A673 (cell line): ENCODE data around the gene C11orf21.

ENCODE experiments used
- CTCF ChIP-seq: fragments of 300-800, 200-600 bp; sonication (generic); conservative IDR thresholded peaks from 2 replicates; pipeline ENCODE4 v1.5.1; 2017; ENCODE audit warnings: low read depth, mild to moderate bottlenecking, antibody characterized with exemption, low read length, moderate library complexity, mixed read lengths
- EZH2 ChIP-seq: fragments of 200-600 bp; sonication (generic); IDR thresholded peaks from 2 replicates; pipeline ENCODE4 v1.6.1; 2017; ENCODE audit warnings: borderline replicate concordance, low read depth, mild to moderate bottlenecking, mixed read lengths, antibody characterized with exemption, low read length; ENCODE audit not compliant: poor library complexity, severe bottlenecking

- no peak for TF ChIP-seq CTCF
- no peak for TF ChIP-seq EZH2
These were observed 3.5 kb downstream of the C11orf21 start for GRCh38 chr11:2298131-2298794.
